HG03520 (cell line): Measurements from ENCODE around the gene MSI2.
A peak's percentile ranks its signal among the peaks of the same experiment; 100 is the strongest.

ENCODE experiments used
- ATAC-seq: cut with Tn5 transposase; IDR thresholded peaks from one replicate; pipeline ENCODE4 v1.9.1; 2021; ENCODE audit warnings: mild to moderate bottlenecking, moderate library complexity; ENCODE audit not compliant: unreplicated experiment

The MSI2 gene

DNA sequence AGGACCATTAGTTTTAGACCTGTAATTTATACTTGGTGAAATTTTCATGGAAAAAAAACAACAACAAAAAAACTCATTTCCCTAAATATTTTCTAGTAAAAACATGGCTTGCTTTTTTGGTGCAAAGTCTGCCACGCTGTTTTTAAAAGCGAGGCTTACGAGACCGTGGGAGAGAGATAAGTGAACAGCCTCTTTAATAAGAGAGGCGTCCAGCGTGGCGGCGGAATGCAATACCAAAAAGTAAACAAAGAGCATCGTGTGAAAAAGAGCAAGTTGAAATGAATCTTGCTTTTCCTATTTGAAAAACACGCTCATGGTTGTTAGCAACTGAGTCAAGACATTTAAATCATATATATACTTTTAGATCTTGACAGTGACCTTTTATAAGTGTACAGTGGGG, 10.5 kb upstream of the MSI2 start:
- no peak for ATAC-seq

DNA sequence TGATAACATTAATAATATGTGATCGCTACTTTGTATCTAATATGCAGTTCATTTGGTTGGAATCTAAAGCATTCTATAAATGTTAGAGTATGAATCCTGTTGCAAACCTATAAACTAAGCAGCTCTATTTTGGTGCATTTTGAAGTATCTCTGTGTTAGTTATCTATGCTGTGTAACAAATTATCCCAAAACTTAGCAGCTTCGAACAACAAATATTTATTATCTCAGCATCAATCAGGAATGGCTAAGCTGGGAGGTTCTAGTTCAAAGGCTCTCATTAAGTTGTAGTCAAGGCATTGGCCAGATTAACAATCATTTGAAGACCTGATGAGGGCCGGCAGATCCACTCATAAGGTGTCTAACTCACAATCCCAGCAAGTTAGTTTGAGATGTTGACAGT, 10.1 kb upstream of the MSI2 start:
- ATAC-seq: no peak

DNA sequence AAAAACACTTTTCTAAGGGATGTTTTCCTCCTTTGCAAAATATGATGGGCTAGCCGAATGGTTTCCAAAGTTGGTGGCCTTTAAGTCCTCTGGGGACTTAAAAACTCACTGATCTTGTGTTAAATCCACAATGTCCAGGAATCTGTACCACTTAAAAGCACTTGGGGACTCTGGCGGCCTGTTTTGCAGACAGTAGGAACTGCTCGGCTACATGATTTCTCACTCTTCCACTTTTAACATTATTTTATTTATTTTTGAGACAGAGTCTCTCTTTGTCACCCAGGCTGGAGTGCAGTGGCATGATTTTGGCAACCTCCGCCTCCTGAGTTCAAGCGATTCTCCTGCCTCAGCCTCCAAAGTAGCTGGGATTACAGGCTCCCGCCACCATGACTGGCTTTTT, 9.1 kb upstream of the MSI2 start:
- ATAC-seq: no peak

- ATAC-seq: no peak
Measured at GRCh38 chr17:57247913-57248312, 8.4 kb upstream of the MSI2 start.

DNA sequence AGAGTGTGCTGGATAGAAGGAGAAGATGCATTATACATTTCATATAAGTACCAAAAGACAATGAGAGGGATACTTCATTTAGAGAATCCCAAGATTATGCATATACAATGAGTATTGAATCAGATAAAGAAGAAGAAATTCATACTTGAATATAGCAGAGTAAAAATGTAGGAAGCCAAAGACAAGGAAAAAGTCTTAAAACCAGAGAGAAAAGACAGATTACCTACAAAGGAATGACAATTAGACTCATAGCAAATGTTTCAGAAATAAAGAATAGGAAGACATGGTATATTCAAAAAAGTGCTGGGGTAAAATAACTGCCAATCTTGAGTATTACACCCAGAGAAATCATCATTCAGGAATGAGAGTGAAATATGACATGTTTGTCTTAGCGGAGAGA, 6.8 kb upstream of the MSI2 start:
- no peak for ATAC-seq

DNA sequence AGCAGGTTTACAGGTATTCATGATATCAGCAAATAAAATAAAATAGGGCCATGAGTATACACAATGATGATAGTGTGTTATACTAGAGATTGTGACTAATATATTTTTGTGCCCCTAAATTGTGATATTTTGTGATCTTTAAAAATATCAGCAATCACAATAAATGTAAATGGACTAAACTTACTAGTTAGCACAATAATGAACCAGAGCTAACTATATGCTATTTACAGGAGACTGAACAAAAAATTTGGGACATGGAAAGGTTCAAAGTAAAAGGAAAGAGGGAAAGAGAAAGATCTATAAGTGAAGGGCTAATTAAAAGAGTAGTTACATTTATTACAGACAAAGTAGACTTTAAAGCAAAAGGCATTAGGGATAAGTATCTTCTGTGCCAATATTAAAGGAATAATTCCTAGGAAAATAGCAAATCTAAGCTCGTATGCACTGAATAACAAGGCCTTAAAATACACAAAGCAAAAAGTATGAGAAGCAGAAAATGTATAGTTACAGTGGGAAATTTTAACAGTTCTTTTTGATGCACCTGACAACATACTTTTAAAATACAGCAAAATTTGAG, 5.0 kb upstream of the MSI2 start:
- no peak for ATAC-seq

GRCh38 chr17:57253362-57254065, 2.8 kb upstream of the MSI2 start:
- ATAC-seq: no peak

- ATAC-seq: no peak
Measured at GRCh38 chr17:57255182-57255775, 1.0 kb upstream of the MSI2 start.

GRCh38 chr17:57256708-57257112, 387 bp downstream of the MSI2 start:
- ATAC-seq: peak; percentile 19

GRCh38 chr17:57257195-57257894, 1.0 kb downstream of the MSI2 start:
- no peak for ATAC-seq

GRCh38 chr17:57257895-57258851, 1.9 kb downstream of the MSI2 start:
- ATAC-seq: no peak

- no peak for ATAC-seq
Measured at GRCh38 chr17:57259306-57259705, 3.0 kb downstream of the MSI2 start.

- ATAC-seq: no peak
Measured at GRCh38 chr17:57259817-57260216, 3.5 kb downstream of the MSI2 start.

GRCh38 chr17:57260325-57261083, 4.2 kb downstream of the MSI2 start:
- no peak for ATAC-seq

DNA sequence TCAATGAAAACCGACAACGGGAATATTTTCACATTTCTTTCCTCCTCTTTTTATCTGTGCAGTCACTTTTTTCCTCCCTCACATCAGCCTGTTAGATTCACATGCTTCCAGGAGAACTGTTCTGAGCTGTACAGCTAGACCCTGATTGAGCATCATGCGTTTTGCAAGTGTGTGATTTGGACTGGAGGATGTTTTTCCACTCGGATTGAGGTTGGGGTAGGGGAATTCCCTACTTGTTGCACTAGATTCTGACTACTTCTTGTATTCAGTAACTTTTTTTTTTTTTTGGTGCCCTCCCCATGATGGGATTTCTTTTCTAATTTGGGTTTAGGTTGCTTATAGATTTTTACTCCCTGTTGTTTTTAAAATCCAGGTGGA, 4.8 kb downstream of the MSI2 start:
- no peak for ATAC-seq

- ATAC-seq: no peak
Measured at GRCh38 chr17:57262557-57262956, 6.2 kb downstream of the MSI2 start.

DNA sequence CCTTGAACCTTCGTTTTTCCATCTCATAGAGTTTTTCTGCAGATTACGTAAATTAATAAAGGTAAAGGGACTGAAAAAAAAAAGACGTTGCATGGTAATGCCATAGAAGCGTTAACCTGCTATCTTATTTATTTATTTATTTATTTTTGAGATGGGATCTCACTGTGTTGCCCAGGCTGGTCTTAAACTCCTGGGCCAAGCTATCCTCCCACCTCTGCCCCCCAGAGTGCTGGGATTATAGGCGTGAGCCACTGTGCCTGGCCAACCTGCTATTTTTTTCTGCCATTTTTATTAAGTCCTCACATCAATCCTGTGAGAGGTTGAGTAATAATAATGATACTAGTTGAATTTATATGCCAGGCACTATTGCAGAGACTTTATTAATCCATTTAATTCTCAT, 7.9 kb downstream of the MSI2 start:
- ATAC-seq: no peak

DNA sequence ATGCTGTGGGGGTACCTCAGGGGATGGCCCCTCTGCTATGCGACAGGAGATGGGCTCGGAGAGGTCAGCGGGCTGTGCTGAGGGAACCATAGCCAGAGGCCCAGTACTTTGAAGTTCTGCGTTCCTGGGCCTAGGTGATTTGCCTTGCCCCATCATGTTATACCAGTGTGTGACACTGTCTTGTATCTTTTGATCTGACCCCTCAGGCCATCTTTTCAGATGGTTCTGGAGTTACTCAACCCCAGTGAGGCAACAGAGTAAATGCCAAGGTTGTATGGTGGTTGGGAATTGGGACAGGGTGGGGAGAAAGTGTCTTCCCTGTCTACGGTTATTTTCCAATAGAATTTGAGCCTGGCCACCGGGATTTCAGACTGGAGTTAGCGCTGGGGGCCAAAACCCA, 8.5 kb downstream of the MSI2 start:
- no peak for ATAC-seq

- ATAC-seq: no peak
Measured at GRCh38 chr17:57266902-57267311, 10.6 kb downstream of the MSI2 start.

DNA sequence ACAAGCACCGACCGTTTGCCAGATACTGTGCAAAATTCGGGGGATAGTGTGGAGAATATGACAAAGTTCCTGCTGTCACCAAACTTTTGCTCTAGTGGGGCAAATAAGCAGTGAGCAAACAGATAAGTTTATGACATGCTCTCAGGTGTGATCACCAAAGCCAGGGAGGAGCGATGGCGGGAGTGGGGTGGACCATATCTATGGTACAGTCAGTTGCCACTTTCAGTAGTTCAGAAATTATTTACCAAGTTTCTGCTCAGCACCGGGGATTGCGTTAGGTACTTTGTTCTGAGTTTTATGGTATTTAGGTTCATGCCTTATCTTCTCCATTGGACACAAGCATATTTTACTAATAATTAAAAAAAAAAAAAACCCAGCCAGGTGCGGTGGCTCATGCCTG, 11.9 kb downstream of the MSI2 start:
- ATAC-seq: no peak
